ENCODE results near the gene ECSCR. TPM values are rescaled to one million over a fixed set of nuclear protein-coding genes. Genes with fewer than 3 reads are reported as not detected.

ECSCR gene
- total and polyA plus RNA-seq, 2 of the 8 experiments (the other 6 are each of a cell fraction or from before 2014, with no cell fraction given): 2.7 to 7.2 TPM

- H3K4me2 ChIP-seq (ENCODE audit: insufficient read depth in 1 of 2, low read depth in 2 of 2, low read length in 2 of 2): no peak overlapping the region
- H2BK12ac ChIP-seq (ENCODE audit: low read depth, low read length): no peak overlapping the region
- H3K18ac ChIP-seq (ENCODE audit: extremely low read depth, low read length): no peak overlapping the region
- H3K23me2 ChIP-seq (ENCODE audit: low read depth, low read length): peaks cover 4% of the 10 kb centered on the region; the same call in 1 of the 2 replicates
- 90% methylated on average over 3 of the region's 3 CpGs; no CpG with 5 or more reads in 1 of the 2 experiments for WGBS, 2 experiments (ENCODE audit: extremely low coverage in 1 of 2, insufficient coverage in 1 of 2, insufficient read length in 1 of 2, insufficient replicate concordance in 2 of 2, low coverage in 1 of 2, low lambda C conversion rate in 2 of 2, missing lambda C conversion rate in 1 of 2)
- no peak overlapping the region for H2AK5ac ChIP-seq (ENCODE audit: low read depth, low read length)
- no peak for TF ChIP-seq TEAD4 (IDR thresholded peaks at IDR 0.05; ENCODE audit: low read depth, low read length)
- TF ChIP-seq SAP30 (IDR thresholded peaks at IDR 0.05; ENCODE audit: insufficient read depth, insufficient replicate concordance, low read length): no peak
- H3K36me3 ChIP-seq (ENCODE audit: control insufficient read depth in 2 of 4, insufficient read depth in 4 of 4, low read length in 3 of 4): peaks cover 0 to 6% (median 3%) of the 10 kb centered on the region in 4 experiments; a peak in 2 of 8 replicates
- no peak overlapping the region for H3K56ac ChIP-seq (replicated peaks; ENCODE audit: insufficient read length, low read depth, low read length)
- no peak overlapping the region for H3K4me3 ChIP-seq (ENCODE audit: extremely low read depth in 1 of 4, insufficient read depth in 2 of 4, low read depth in 3 of 4, low read length in 4 of 4)
- no peak overlapping the region for H3K4ac ChIP-seq (replicated peaks; ENCODE audit: insufficient read length, low read depth, low read length)
- H4K8ac ChIP-seq (ENCODE audit: extremely low read depth, insufficient read depth, low read length): no peak overlapping the region
- no peak overlapping the region for H2BK20ac ChIP-seq (ENCODE audit: low read length)
- no peak overlapping the region for H3K27ac ChIP-seq (ENCODE audit: low read depth, low read length)
- no peak overlapping the region for H4K91ac ChIP-seq (replicated peaks; ENCODE audit: insufficient read length, low read length)
- H2BK15ac ChIP-seq (ENCODE audit: low read length): no peak overlapping the region
- no peak overlapping the region for H3K23ac ChIP-seq (ENCODE audit: insufficient read length)
- no peak overlapping the region for H2BK120ac ChIP-seq (replicated peaks; ENCODE audit: low read depth, low read length)
- H3K79me1 ChIP-seq (ENCODE audit: low read depth, low read length): no peaks in the 10 kb centered on the region
- no peak overlapping the region for H2AFZ ChIP-seq (ENCODE audit: low read length)
- H3K4me1 ChIP-seq (replicated peaks in 1 of 4; ENCODE audit: control insufficient read depth in 3 of 4, insufficient read depth in 4 of 4, low read length in 3 of 4): peaks cover 0 to 8% (median 2%) of the 10 kb centered on the region in 4 experiments; a peak in 4 of 7 replicates
- H4K5ac ChIP-seq (ENCODE audit: insufficient read length, low read depth, low read length): no peak overlapping the region
- CTCF ChIA-PET (ENCODE audit: partially characterized antibody): interaction anchor here (0.7 to 4.7 kb wide), 6 partner anchors 14 to 1114 kb away, joined by 3 to 53 read pairs (median 4); no protein-coding TSS in a partner anchor
- H3K79me2 ChIP-seq (ENCODE audit: control insufficient read depth in 1 of 2, insufficient read depth in 2 of 2, low read length in 2 of 2): no peaks in the 10 kb centered on the region
- POLR2A ChIA-PET (ENCODE audit: partially characterized antibody): interaction anchor here (0.7 to 1.6 kb wide), 3 partner anchors 30 to 142 kb away, joined by 3 to 4 read pairs (median 3); partner anchors contain the start of genes MATR3 and UBE2D2
- H2BK5ac ChIP-seq (ENCODE audit: low read depth, low read length): no peak overlapping the region
- no peak overlapping the region for H3K14ac ChIP-seq (ENCODE audit: insufficient read length)
- DNase-seq (ENCODE audit: low read depth in 1 of 2, low spot score in 2 of 2) (no peak), FAIRE-seq (no peak)
- H3K9ac ChIP-seq (replicated peaks in 1 of 4; ENCODE audit: extremely low read depth in 1 of 4, low read depth in 3 of 4, low read length in 3 of 4): no peak overlapping the region
- H3K27me3 ChIP-seq (replicated peaks in 1 of 4; ENCODE audit: control insufficient read depth in 3 of 4, extremely low read depth in 1 of 4, insufficient read depth in 3 of 4, low read length in 3 of 4): no peaks in the 10 kb centered on the region
- H3K9me3 ChIP-seq (ENCODE audit: insufficient read depth in 2 of 2, low read depth in 1 of 2, low read length in 1 of 2): no peaks in the 10 kb centered on the region
- no peaks in the 10 kb centered on the region for H4K20me1 ChIP-seq (replicated peaks in 1 of 2; ENCODE audit: control insufficient read depth in 1 of 2, insufficient read depth in 2 of 2, low read length in 2 of 2)
These were observed 26.9 kb downstream of the ECSCR start for GRCh38 chr5:139435676-139436075.
